Thyroid gland (tissue), 4 donors: ENCODE results near the gene SMC3.

Experiments
- CTCF ChIP-seq, 6 experiments: fragments of 200-600 bp in 3 of 6; fragments of 450-650 bp in 3 of 6; sonication (generic) in 3 of 6; IDR thresholded peaks; one replicate each; pipeline ENCODE4 v1.5.1; 2016 to 2019; ENCODE audit warnings: antibody characterized with exemption in 6 of 6, mild to moderate bottlenecking in 2 of 6, inconsistent platforms in 1 of 6, moderate library complexity in 1 of 6
- POLR2A ChIP-seq, 2 donors: fragments of 450-650 bp; IDR thresholded peaks; one replicate each; pipeline ENCODE4 v1.6.1; 2017; ENCODE audit warnings: antibody characterized with exemption in 2 of 2, mild to moderate bottlenecking in 2 of 2, moderate library complexity in 1 of 2

GRCh38 chr10:110523736-110524135 lies 43.8 kb upstream of the SMC3 start:
- TF ChIP-seq CTCF (IDR thresholded peaks at IDR 0.05) = no peak
- TF ChIP-seq POLR2A (IDR thresholded peaks at IDR 0.05) = no peak
